ENCODE data around the gene PCK1.
A peak's percentile ranks its signal among the peaks of the same experiment; 100 is the strongest.

PCK1 gene

DNA sequence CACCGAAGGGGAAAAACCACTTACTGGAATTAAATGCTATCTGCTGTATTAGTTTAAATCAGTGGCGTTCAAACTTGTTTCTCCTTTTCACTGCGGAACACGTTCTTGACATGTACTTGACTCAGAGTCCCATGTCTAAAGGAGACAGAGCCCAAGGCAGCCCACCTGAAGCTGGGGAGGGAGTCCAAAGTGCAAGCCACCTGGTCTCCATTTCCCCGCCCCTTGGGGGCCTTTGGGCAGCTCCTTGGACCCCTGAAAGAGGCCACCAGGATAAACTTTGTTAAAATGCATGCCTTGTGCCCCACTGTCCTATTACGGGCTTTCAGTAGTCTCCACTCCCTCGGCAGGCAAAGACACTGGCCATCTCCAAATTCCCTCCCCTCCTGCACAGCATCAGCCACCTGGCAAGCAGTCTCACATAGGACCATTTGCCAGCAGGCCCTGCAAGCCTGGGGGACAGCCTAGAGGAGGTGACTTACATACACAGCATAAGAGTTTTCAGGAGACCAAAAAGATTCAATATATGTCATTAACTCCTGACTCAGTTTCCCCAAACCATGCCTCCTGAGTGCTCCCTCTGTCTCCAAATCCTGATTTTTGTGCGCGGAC is 6.7 kb downstream of the PCK1 start:
- Histone ChIP-seq H3K27me3 (ENCODE audit: control insufficient read depth in 2 of 2, insufficient read depth in 2 of 2, low read length in 2 of 2) (no peaks in the 10 kb centered on the region), H3K36me3 (ENCODE audit: control insufficient read depth in 2 of 2, insufficient read depth in 2 of 2, low read length in 2 of 2) (peaks cover 28 to 36% of the 10 kb centered on the region in 2 donors), H3K4me3 (ENCODE audit: low read length in 2 of 2) (no peak overlapping the region), H3K27ac (ENCODE audit: low read depth in 2 of 2, low read length in 2 of 2) (peak overlapping the region; percentile 68 to 75), H3K9ac (ENCODE audit: low read depth in 1 of 2, low read length in 2 of 2) (peak overlapping the region in 1 of 2 donors; percentile 21), H3K4me1 (ENCODE audit: control insufficient read depth in 2 of 2, insufficient read depth in 2 of 2, low read length in 2 of 2) (peaks cover 39 to 89% of the 10 kb centered on the region in 2 donors), H3K9me3 (ENCODE audit: control insufficient read depth in 2 of 2, low read length in 2 of 2) (no peaks in the 10 kb centered on the region)

DNA sequence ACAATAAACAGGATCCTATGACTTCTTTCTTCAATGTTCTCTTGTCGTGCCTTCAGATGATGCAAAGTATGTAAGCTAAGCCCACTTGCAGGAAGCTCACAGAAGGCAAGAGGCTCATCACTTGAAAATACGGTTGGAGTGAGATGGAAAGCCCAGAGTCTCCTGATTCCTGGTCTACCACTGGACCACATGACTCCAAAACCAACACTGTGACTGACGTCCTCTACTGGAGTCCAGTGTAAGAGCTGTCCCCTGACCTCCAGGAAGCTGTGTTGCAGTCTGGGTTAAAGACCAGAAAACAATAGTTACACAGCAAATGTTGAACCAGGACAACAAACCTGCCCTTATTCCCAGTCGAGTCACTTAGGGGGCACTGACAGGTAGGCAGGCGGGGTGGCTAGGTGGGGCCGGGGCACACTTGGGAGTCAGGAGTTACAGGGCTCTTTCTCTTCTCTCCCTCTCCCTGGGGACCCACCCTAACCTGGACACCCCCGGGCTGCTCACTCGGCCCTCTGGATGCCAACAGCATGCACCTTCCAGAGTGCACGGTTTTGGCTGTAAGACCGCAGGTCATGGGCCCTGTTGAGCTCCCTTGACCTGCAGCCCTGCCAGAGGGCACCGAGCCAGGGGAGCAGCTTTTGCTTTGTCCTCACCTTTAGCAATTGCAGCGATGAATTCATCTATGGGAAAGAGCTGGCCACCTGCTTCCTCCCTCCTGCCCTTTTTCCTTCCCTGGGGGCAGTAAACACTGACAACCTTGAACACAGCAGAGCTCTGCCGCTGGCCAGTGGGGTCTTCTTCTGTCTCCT is 7.4 kb downstream of the PCK1 start:
- Histone ChIP-seq H3K4me1 (ENCODE audit: control insufficient read depth in 2 of 2, insufficient read depth in 2 of 2, low read length in 2 of 2) (peaks cover 36 to 82% of the 10 kb centered on the region in 2 donors), H3K27me3 (ENCODE audit: control insufficient read depth in 2 of 2, insufficient read depth in 2 of 2, low read length in 2 of 2) (no peaks in the 10 kb centered on the region), H3K9me3 (ENCODE audit: control insufficient read depth in 2 of 2, low read length in 2 of 2) (no peaks in the 10 kb centered on the region), H3K36me3 (ENCODE audit: control insufficient read depth in 2 of 2, insufficient read depth in 2 of 2, low read length in 2 of 2) (peaks cover 21 to 30% of the 10 kb centered on the region in 2 donors), H3K4me3 (ENCODE audit: low read length in 2 of 2) (no peak overlapping the region), H3K27ac (ENCODE audit: low read depth in 2 of 2, low read length in 2 of 2) (peak overlapping the region; percentile 68 to 75), H3K9ac (ENCODE audit: low read depth in 1 of 2, low read length in 2 of 2) (peak overlapping the region in 1 of 2 donors; percentile 21)

DNA sequence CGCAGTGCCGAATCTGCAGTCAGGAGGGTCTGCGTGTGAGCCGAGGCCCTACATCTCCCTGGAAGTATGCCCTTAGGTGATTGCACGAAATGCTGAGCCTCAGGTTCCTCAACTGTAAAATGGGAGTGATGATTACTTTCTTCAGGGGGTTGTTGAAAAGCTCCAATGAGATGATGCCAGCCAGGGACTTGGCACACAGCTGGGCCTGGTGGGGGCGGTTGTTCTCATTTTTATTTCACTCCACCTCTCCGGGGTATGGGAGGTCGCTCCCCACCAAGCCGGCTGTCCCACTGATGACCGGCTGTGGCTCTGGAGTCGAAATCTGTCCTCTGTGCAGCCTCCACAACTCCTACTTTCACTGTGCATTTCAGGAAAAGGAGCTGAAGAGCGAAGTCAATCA is 8.1 kb downstream of the PCK1 start:
- H3K27ac ChIP-seq (ENCODE audit: low read depth in 2 of 2, low read length in 2 of 2), result peak overlapping the region; percentile 68 to 75
- H3K27me3 ChIP-seq (ENCODE audit: control insufficient read depth in 2 of 2, insufficient read depth in 2 of 2, low read length in 2 of 2), result no peaks in the 10 kb centered on the region

DNA sequence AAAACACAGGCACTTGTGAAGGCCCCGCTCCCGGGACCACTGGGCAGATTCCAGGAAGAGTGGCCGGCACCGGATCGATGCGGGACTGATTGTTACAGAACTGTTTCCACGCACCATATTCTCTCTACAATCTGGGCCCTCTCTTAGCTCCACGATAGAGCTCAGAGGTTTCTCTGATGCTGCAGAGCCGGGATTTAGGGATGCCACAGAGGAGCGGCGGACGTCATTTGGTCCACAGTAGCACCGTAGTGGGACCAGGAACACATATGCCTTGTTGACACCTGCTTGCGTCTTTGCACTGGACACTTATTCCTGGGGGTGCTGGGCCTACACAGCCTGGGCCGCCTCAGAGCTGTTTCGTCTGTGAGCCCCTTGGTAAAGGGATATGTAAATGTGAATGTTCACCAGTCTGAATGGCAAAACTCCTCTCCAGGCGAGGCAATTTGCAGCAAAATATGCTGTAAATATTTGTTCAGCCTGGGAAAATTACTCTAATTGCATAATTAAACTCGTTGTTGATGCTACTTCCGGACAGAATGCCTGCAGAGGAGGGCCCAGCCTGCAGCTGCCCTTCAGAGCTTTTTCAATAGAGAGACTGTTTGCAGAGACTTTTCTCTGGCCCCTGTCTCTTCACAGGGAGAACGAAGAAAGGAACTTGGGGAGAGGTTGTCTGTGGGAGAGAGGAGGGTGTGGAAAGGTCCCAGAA is 9.4 kb downstream of the PCK1 start:
- H3K27ac ChIP-seq (ENCODE audit: low read depth in 2 of 2, low read length in 2 of 2), result peak overlapping the region; percentile 64 to 65
- peak overlapping the region; percentile 24 to 38 for H3K9ac ChIP-seq (ENCODE audit: low read depth in 1 of 2, low read length in 2 of 2)
- H3K9me3 ChIP-seq (ENCODE audit: control insufficient read depth in 2 of 2, low read length in 2 of 2), result no peaks in the 10 kb centered on the region

More for the DNA sequence above, 8.1 kb downstream of the PCK1 start:
- peaks cover 36 to 76% of the 10 kb centered on the region in 2 donors for H3K4me1 ChIP-seq (ENCODE audit: control insufficient read depth in 2 of 2, insufficient read depth in 2 of 2, low read length in 2 of 2)
- H3K36me3 ChIP-seq (ENCODE audit: control insufficient read depth in 2 of 2, insufficient read depth in 2 of 2, low read length in 2 of 2), result peaks cover 14 to 23% of the 10 kb centered on the region in 2 donors
- no peak overlapping the region for H3K4me3 ChIP-seq (ENCODE audit: low read length in 2 of 2)
- no peak overlapping the region for H3K9ac ChIP-seq (ENCODE audit: low read depth in 1 of 2, low read length in 2 of 2)
- H3K9me3 ChIP-seq (ENCODE audit: control insufficient read depth in 2 of 2, low read length in 2 of 2), result no peaks in the 10 kb centered on the region

DNA sequence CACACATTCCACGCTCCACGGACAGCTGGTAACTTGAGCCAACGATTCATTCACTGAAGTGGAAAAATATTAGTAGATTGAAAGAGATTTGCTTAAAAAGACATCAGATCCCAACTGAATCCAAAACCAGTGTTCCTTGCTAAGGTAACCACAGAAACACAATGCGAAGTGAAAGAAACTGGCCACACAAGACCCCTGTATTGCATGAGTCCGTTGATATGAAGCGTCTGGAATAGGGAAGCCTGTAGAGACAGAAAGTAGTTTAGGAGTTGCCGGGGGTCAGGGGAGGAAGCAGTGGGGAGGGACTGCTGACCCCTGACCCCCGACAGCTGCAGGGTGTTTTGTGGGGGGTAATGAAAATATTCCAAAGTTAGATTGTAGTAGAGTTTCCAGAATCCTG is 10.0 kb downstream of the PCK1 start:
- Histone ChIP-seq H3K4me3 (ENCODE audit: low read length in 2 of 2) (no peak overlapping the region), H3K27me3 (ENCODE audit: control insufficient read depth in 2 of 2, insufficient read depth in 2 of 2, low read length in 2 of 2) (no peaks in the 10 kb centered on the region), H3K9ac (ENCODE audit: low read depth in 1 of 2, low read length in 2 of 2) (peak overlapping the region; percentile 24 to 38), H3K36me3 (ENCODE audit: control insufficient read depth in 2 of 2, insufficient read depth in 2 of 2, low read length in 2 of 2) (peaks cover 0 to 4% of the 10 kb centered on the region in 2 donors), H3K9me3 (ENCODE audit: control insufficient read depth in 2 of 2, low read length in 2 of 2) (no peaks in the 10 kb centered on the region), H3K4me1 (ENCODE audit: control insufficient read depth in 2 of 2, insufficient read depth in 2 of 2, low read length in 2 of 2) (peaks cover 29 to 57% of the 10 kb centered on the region in 2 donors), H3K27ac (ENCODE audit: low read depth in 2 of 2, low read length in 2 of 2) (peak overlapping the region; percentile 64 to 65)

More for the DNA sequence above, 9.4 kb downstream of the PCK1 start:
- Histone ChIP-seq H3K4me1 (ENCODE audit: control insufficient read depth in 2 of 2, insufficient read depth in 2 of 2, low read length in 2 of 2) (peaks cover 32 to 63% of the 10 kb centered on the region in 2 donors), H3K27me3 (ENCODE audit: control insufficient read depth in 2 of 2, insufficient read depth in 2 of 2, low read length in 2 of 2) (no peaks in the 10 kb centered on the region), H3K36me3 (ENCODE audit: control insufficient read depth in 2 of 2, insufficient read depth in 2 of 2, low read length in 2 of 2) (peaks cover 4 to 10% of the 10 kb centered on the region in 2 donors), H3K4me3 (ENCODE audit: low read length in 2 of 2) (no peak overlapping the region)

DNA sequence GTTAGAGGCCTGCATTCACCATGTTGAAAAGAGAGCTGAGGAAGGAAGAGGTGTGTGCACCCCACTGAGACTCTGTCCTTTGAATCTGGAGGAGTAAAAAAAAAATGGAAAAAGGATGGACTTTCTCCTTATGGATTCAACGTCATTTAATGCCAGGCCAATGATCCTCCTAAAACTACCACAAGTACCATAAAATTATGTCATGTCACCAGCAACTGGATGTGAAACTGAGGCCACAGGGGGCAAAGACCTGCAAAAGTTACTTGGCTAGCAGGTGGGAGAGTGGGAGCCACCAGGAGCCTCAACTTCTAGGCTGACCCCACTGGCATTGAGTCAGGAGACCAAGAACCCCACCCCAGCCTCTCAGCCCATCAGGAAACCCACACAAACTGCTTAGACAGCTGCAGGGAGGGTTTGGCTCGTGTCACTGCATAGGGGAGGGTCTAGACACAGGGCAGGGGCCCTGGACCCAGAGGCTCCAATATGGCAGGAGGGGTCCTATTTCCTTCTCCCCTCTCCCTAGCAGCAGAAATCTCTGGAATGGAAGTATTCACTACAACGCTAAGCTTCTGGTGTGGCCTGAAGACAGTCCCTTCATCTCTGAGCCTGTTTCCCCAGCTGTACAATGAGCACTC is 11.0 kb downstream of the PCK1 start:
- no peaks in the 10 kb centered on the region for H3K27me3 ChIP-seq (ENCODE audit: control insufficient read depth in 2 of 2, insufficient read depth in 2 of 2, low read length in 2 of 2)

DNA sequence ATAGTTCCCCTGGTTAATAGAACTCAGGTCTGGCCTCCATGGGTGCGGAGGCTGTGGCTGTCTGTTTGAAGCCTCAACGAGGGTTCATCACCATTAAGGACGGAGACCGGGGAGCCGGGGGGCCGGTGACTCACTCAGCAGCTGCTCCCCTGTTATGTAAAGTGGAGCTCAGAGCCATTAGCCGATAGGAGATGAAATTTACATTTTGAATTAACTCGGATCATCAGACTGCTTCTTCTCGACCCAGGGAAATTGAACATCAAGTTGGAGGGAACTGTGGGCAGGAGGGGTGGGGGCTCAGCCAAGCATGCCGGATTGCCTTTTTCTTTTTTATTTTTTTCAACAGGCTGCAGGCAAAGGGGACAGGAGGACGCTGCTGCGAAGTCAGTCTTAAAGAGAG is 12.3 kb downstream of the PCK1 start:
- Histone ChIP-seq H3K9me3 (ENCODE audit: control insufficient read depth in 2 of 2, low read length in 2 of 2) (no peaks in the 10 kb centered on the region), H3K9ac (ENCODE audit: low read depth in 1 of 2, low read length in 2 of 2) (no peak overlapping the region), H3K36me3 (ENCODE audit: control insufficient read depth in 2 of 2, insufficient read depth in 2 of 2, low read length in 2 of 2) (no peaks in the 10 kb centered on the region), H3K27ac (ENCODE audit: low read depth in 2 of 2, low read length in 2 of 2) (no peak overlapping the region), H3K4me3 (ENCODE audit: low read length in 2 of 2) (no peak overlapping the region), H3K27me3 (ENCODE audit: control insufficient read depth in 2 of 2, insufficient read depth in 2 of 2, low read length in 2 of 2) (no peaks in the 10 kb centered on the region), H3K4me1 (ENCODE audit: control insufficient read depth in 2 of 2, insufficient read depth in 2 of 2, low read length in 2 of 2) (peaks cover 17 to 40% of the 10 kb centered on the region in 2 donors)

More for the DNA sequence above, 11.0 kb downstream of the PCK1 start:
- peak overlapping the region; percentile 66 to 70 for H3K27ac ChIP-seq (ENCODE audit: low read depth in 2 of 2, low read length in 2 of 2)
- no peak overlapping the region for H3K9ac ChIP-seq (ENCODE audit: low read depth in 1 of 2, low read length in 2 of 2)
- H3K4me3 ChIP-seq (ENCODE audit: low read length in 2 of 2), result no peak overlapping the region
- no peaks in the 10 kb centered on the region for H3K36me3 ChIP-seq (ENCODE audit: control insufficient read depth in 2 of 2, insufficient read depth in 2 of 2, low read length in 2 of 2)
- H3K4me1 ChIP-seq (ENCODE audit: control insufficient read depth in 2 of 2, insufficient read depth in 2 of 2, low read length in 2 of 2), result peaks cover 29 to 50% of the 10 kb centered on the region in 2 donors
- H3K9me3 ChIP-seq (ENCODE audit: control insufficient read depth in 2 of 2, low read length in 2 of 2), result no peaks in the 10 kb centered on the region

DNA sequence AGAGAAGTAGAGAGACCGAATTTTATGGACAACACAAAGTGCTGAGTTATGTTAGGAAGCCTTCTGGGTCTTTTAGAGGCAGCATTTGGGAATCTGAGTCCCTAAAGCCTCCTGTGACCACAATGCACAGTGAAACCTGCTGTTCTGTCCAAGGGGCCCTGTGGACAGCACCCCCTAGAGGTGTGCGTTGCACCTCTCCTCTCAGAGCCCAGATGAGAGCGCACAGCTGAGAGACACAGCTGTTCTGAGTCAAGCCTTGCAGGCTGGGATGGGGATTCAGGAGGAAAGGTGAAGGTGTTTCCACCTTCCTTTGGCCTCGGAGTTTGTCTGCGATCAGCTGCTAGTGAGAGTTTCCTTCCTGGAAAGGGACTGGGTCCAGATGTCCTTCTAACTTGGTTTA is 13.0 kb downstream of the PCK1 start:
- no peak overlapping the region for H3K27ac ChIP-seq (ENCODE audit: low read depth in 2 of 2, low read length in 2 of 2)
- no peak overlapping the region for H3K9ac ChIP-seq (ENCODE audit: low read depth in 1 of 2, low read length in 2 of 2)
- peaks cover 17 to 34% of the 10 kb centered on the region in 2 donors for H3K4me1 ChIP-seq (ENCODE audit: control insufficient read depth in 2 of 2, insufficient read depth in 2 of 2, low read length in 2 of 2)
- no peak overlapping the region for H3K4me3 ChIP-seq (ENCODE audit: low read length in 2 of 2)
- H3K27me3 ChIP-seq (ENCODE audit: control insufficient read depth in 2 of 2, insufficient read depth in 2 of 2, low read length in 2 of 2), result no peaks in the 10 kb centered on the region
- no peaks in the 10 kb centered on the region for H3K36me3 ChIP-seq (ENCODE audit: control insufficient read depth in 2 of 2, insufficient read depth in 2 of 2, low read length in 2 of 2)
- no peaks in the 10 kb centered on the region for H3K9me3 ChIP-seq (ENCODE audit: control insufficient read depth in 2 of 2, low read length in 2 of 2)

DNA sequence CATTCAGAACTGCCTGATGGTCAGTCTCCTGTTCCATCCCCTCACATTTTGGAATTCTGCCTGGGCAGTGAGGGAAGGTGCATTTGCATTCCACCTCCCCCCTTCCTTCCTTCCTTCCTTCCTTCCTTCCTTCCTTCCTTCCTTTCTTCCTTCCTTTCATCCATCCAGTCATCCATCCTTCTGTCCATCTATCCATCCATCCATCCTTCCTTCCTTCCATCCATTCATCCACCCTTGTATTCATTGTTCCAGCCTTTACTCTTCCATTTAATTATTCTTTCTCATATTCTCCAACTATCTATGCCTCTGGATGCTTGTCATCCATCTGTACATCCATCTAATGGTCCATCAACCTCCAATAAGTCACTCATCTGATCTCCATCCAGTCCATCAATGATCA is 14.0 kb downstream of the PCK1 start:
- H3K27me3 ChIP-seq (ENCODE audit: control insufficient read depth in 2 of 2, insufficient read depth in 2 of 2, low read length in 2 of 2), result no peaks in the 10 kb centered on the region
- no peak overlapping the region for H3K4me3 ChIP-seq (ENCODE audit: low read length in 2 of 2)
- H3K36me3 ChIP-seq (ENCODE audit: control insufficient read depth in 2 of 2, insufficient read depth in 2 of 2, low read length in 2 of 2), result no peaks in the 10 kb centered on the region
- no peaks in the 10 kb centered on the region for H3K9me3 ChIP-seq (ENCODE audit: control insufficient read depth in 2 of 2, low read length in 2 of 2)
- no peak overlapping the region for H3K27ac ChIP-seq (ENCODE audit: low read depth in 2 of 2, low read length in 2 of 2)
- H3K9ac ChIP-seq (ENCODE audit: low read depth in 1 of 2, low read length in 2 of 2), result no peak overlapping the region
- peaks cover 17 to 30% of the 10 kb centered on the region in 2 donors for H3K4me1 ChIP-seq (ENCODE audit: control insufficient read depth in 2 of 2, insufficient read depth in 2 of 2, low read length in 2 of 2)

Measured in mucosa of rectum (tissue), 2 donors.